H1 (cell line): ENCODE measurements around the gene NFAM1.

Experiments
- CREB1 ChIP-seq: IDR thresholded peaks from 2 replicates; pipeline ENCODE4 v1.6.1; 2012; ENCODE audit warnings: inconsistent platforms
- EP300 ChIP-seq, 2 experiments: IDR thresholded peaks; 1 replicate in 1 of 2; 2 replicates in 1 of 2; pipeline ENCODE4 v1.6.1; 2011 to 2012; ENCODE audit warnings: low read depth in 2 of 2, low read length in 2 of 2, mild to moderate bottlenecking in 2 of 2, borderline replicate concordance in 1 of 2, inconsistent platforms in 1 of 2, moderate library complexity in 1 of 2
- EZH2 ChIP-seq: fragments of 200-600 bp; sonication (generic); IDR thresholded peaks from 2 replicates; pipeline ENCODE4 v1.7.1; 2012; ENCODE audit warnings: low read depth, mild to moderate bottlenecking, moderate library complexity, low read length, inconsistent platforms; ENCODE audit not compliant: severe bottlenecking
- JUND ChIP-seq: IDR thresholded peaks from 2 replicates; pipeline ENCODE4 v1.6.1; 2011; ENCODE audit warnings: mild to moderate bottlenecking, improper control_type of control experiment, low read length
- POLR2A ChIP-seq, 2 experiments: IDR thresholded peaks; 1 replicate in 1 of 2; 2 replicates in 1 of 2; pipeline ENCODE4 v1.6.1; 2011; ENCODE audit warnings: low read depth in 2 of 2, low read length in 2 of 2, mild to moderate bottlenecking in 2 of 2; ENCODE audit errors: control extremely low read depth in 1 of 2
- POLR2AphosphoS5 ChIP-seq: IDR thresholded peaks from 2 replicates; pipeline ENCODE4 v1.6.1; 2011; ENCODE audit warnings: low read depth, low read length
- RNF2 ChIP-seq: fragments of 200-900, 300-1000 bp; sonication (generic); IDR thresholded peaks from 2 replicates; pipeline ENCODE4 v1.7.1; 2016; ENCODE audit warnings: borderline replicate concordance, low read depth, mild to moderate bottlenecking, antibody characterized with exemption, low read length; ENCODE audit not compliant: poor library complexity, severe bottlenecking; ENCODE audit errors: missing control alignments
- TF ChIP-seq, protein P1 (sequence below): IDR thresholded peaks from 2 replicates; pipeline ENCODE4 v1.6.1; 2012; ENCODE audit warnings: inconsistent platforms
- TF ChIP-seq, protein P2 (sequence below), 3 experiments: IDR thresholded peaks; 1 replicate in 2 of 3; 2 replicates in 1 of 3; pipeline versions ENCODE4 v1.5.1 to v1.6.1; 2011; ENCODE audit warnings: low read length in 3 of 3, mild to moderate bottlenecking in 3 of 3, inconsistent platforms in 2 of 3, low read depth in 1 of 3, moderate library complexity in 1 of 3; ENCODE audit not compliant: insufficient read depth in 1 of 3; ENCODE audit errors: control extremely low read depth in 1 of 3

DNA sequence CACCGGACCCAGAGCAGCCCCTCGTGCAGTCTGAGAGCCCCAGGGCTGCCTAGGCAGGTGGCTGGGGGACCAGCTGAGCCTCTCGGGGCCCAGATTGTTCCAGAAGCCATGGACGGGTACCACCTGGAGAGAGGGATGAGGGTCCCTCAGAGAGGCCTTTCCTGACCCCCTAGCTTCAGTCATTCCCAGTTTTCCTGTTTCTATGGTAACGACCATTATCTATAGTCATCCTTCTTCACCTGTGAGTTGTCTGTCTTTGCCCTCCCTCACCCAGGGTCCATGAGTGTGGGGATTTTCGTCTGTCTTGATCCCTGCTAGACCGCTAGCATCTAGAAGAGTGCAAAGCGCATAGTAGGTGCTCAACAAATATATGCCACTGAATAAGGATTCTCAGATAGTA lies 85.5 kb downstream of the NFAM1 start:
- TF ChIP-seq, protein P1, sequence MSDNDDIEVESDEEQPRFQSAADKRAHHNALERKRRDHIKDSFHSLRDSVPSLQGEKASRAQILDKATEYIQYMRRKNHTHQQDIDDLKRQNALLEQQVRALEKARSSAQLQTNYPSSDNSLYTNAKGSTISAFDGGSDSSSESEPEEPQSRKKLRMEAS, result no peak
- TF ChIP-seq, protein P2, sequence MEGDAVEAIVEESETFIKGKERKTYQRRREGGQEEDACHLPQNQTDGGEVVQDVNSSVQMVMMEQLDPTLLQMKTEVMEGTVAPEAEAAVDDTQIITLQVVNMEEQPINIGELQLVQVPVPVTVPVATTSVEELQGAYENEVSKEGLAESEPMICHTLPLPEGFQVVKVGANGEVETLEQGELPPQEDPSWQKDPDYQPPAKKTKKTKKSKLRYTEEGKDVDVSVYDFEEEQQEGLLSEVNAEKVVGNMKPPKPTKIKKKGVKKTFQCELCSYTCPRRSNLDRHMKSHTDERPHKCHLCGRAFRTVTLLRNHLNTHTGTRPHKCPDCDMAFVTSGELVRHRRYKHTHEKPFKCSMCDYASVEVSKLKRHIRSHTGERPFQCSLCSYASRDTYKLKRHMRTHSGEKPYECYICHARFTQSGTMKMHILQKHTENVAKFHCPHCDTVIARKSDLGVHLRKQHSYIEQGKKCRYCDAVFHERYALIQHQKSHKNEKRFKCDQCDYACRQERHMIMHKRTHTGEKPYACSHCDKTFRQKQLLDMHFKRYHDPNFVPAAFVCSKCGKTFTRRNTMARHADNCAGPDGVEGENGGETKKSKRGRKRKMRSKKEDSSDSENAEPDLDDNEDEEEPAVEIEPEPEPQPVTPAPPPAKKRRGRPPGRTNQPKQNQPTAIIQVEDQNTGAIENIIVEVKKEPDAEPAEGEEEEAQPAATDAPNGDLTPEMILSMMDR (IDR thresholded peaks at IDR 0.05; ENCODE audit: control extremely low read depth in 1 of 3, insufficient read depth in 1 of 3, low read depth in 1 of 3, low read length in 3 of 3), result no peak
- no peak for TF ChIP-seq RNF2
- TF ChIP-seq POLR2A (IDR thresholded peaks at IDR 0.05; ENCODE audit: control extremely low read depth in 1 of 2, low read depth in 2 of 2, low read length in 2 of 2), result no peak
- no peak for TF ChIP-seq JUND
- TF ChIP-seq POLR2AphosphoS5, result no peak
- TF ChIP-seq CREB1, result no peak
- TF ChIP-seq EP300 (IDR thresholded peaks at IDR 0.05; ENCODE audit: borderline replicate concordance in 1 of 2, low read depth in 2 of 2, low read length in 2 of 2), result no peak
- TF ChIP-seq EZH2, result no peak
